ENCODE data around the gene DOK1.

DOK1 gene

GRCh38 chr2:74571058-74571457, 16.5 kb downstream of the DOK1 start:
- no peak for DNase-seq

GRCh38 chr2:74572178-74572925, 17.8 kb downstream of the DOK1 start:
- DNase-seq = no peak

- DNase-seq = no peak
Measured at GRCh38 chr2:74573747-74574562, 19.4 kb downstream of the DOK1 start.

- DNase-seq = no peak
Measured at GRCh38 chr2:74575320-74575719, 20.8 kb downstream of the DOK1 start.

GRCh38 chr2:74576211-74576862, 21.8 kb downstream of the DOK1 start:
- DNase-seq = no peak

GRCh38 chr2:74576863-74577229, 22.3 kb downstream of the DOK1 start:
- DNase-seq = no peak

- no peak for DNase-seq
Measured at GRCh38 chr2:74577448-74577847, 22.9 kb downstream of the DOK1 start.

GRCh38 chr2:74578408-74578807, 23.9 kb downstream of the DOK1 start:
- no peak for DNase-seq

GRCh38 chr2:74581463-74581862, 26.9 kb downstream of the DOK1 start:
- DNase-seq = no peak

GRCh38 chr2:74582184-74582583, 27.7 kb downstream of the DOK1 start:
- DNase-seq = no peak

- DNase-seq = no peak
Measured at GRCh38 chr2:74583504-74583903, 29.0 kb downstream of the DOK1 start.

GRCh38 chr2:74584088-74584645, 29.6 kb downstream of the DOK1 start:
- peak; percentile 31 for DNase-seq

- DNase-seq = no peak
Measured at GRCh38 chr2:74585406-74586185, 31.1 kb downstream of the DOK1 start.

GRCh38 chr2:74587664-74588277, 33.3 kb downstream of the DOK1 start:
- DNase-seq = peak; percentile 53

- no peak for DNase-seq
Measured at GRCh38 chr2:74588664-74589063, 34.1 kb downstream of the DOK1 start.

GRCh38 chr2:74593826-74594772, 39.6 kb downstream of the DOK1 start:
- no peak for DNase-seq

- DNase-seq = no peak
Measured at GRCh38 chr2:74596584-74596983, 42.1 kb downstream of the DOK1 start.

GRCh38 chr2:74597410-74597809, 42.9 kb downstream of the DOK1 start:
- no peak for DNase-seq

GRCh38 chr2:74599676-74600075, 45.2 kb downstream of the DOK1 start:
- DNase-seq = no peak

- DNase-seq = no peak
Measured at GRCh38 chr2:74602586-74603281, 48.2 kb downstream of the DOK1 start.
